GM18909 (cell line): Measurements from ENCODE around the gene B4GALNT4.
A peak's percentile ranks its signal among the peaks of the same experiment; 100 is the strongest.
"Not testable (repeated sequence)": the region's sequence is repeated elsewhere in the genome, so short reads cannot be mapped to it uniquely, and the experiment has no call there.

Experiments used
- ATAC-seq: cut with Tn5 transposase; IDR thresholded peaks from one replicate; pipeline ENCODE4 v1.9.1; 2021; ENCODE audit warnings: mild to moderate bottlenecking; ENCODE audit not compliant: unreplicated experiment, poor library complexity

The B4GALNT4 gene, protein sequence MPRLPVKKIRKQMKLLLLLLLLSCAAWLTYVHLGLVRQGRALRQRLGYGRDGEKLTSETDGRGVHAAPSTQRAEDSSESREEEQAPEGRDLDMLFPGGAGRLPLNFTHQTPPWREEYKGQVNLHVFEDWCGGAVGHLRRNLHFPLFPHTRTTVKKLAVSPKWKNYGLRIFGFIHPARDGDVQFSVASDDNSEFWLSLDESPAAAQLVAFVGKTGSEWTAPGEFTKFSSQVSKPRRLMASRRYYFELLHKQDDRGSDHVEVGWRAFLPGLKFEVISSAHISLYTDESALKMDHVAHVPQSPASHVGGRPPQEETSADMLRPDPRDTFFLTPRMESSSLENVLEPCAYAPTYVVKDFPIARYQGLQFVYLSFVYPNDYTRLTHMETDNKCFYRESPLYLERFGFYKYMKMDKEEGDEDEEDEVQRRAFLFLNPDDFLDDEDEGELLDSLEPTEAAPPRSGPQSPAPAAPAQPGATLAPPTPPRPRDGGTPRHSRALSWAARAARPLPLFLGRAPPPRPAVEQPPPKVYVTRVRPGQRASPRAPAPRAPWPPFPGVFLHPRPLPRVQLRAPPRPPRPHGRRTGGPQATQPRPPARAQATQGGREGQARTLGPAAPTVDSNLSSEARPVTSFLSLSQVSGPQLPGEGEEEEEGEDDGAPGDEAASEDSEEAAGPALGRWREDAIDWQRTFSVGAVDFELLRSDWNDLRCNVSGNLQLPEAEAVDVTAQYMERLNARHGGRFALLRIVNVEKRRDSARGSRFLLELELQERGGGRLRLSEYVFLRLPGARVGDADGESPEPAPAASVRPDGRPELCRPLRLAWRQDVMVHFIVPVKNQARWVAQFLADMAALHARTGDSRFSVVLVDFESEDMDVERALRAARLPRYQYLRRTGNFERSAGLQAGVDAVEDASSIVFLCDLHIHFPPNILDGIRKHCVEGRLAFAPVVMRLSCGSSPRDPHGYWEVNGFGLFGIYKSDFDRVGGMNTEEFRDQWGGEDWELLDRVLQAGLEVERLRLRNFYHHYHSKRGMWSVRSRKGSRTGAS

DNA sequence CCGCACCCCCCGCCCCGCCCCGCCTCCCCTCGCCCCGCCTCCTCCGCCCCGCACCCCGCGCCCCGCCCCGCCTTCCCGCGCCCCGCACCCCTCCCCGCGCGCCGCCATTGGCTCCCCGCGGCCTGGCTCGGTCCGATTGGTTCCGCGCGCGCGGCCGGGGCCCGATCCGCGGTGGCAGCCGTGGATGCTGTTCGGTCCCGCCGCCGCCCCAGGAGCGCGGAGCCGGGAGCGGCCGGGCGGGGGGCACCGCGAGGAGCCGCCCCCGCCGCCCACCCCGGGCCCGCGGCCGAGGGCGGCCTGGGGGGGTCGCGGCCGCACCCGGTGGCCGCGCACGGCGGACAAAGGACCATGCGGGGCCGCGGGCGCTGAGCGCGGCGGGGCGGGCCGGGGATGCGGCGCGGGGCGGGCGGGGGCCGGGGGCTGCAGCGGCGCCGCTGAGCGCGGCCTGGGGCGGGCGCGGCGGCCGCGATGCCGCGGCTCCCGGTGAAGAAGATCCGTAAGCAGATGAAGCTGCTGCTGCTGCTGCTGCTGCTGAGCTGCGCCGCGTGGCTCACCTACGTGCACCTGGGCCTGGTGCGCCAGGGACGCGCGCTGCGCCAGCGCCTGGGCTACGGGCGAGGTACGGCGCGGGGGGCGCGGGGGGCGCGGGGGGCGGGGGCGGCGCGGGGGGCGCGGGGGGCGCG lies at the start of gene B4GALNT4:
B4GALNT4 (plus strand) TSS at position 164 of the 683 bp plus-strand sequence; CDS start at position 469, 305 bp downstream.
- ATAC-seq = no peak

DNA sequence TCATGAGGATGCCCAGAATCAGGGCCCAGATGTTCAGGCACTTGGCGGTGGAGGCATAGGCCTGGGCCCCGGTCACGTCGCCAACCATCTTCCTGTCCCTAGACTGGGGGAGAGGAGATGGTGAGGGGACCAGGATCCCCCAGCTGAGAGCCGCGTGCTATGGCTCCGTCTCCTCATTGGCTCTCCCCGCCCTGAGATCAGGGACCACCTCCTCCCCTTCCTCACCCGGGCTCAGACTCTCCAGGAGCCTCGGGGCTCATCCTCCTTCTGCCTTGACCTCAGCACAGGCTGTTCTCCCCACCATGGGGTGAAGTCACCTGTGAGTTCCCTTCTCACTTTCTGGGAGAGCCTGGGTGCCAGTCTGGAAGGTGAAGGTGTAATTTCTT lies 49.4 kb upstream of the B4GALNT4 start:
- ATAC-seq = not testable (repeated sequence)

DNA sequence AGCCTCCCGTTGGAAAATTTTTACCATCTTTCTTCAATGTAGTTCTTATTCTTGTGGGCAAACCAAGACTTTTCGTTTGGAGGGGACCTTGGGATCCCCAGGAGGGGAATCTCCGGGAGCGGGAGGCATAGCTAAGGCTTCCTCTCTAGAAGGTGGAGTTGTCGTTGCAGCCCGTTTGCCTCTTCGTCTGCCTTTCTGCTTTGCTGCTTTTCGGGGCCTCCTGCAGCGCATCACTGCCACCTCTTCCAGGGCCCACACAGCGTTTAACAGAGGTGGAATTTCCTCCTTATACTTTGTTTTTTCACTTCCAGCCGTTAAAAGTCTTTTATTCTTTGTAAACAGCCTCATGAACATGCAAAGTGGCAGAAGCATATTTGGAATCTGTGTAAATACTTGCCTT lies 45.1 kb upstream of the B4GALNT4 start:
- no peak for ATAC-seq

DNA sequence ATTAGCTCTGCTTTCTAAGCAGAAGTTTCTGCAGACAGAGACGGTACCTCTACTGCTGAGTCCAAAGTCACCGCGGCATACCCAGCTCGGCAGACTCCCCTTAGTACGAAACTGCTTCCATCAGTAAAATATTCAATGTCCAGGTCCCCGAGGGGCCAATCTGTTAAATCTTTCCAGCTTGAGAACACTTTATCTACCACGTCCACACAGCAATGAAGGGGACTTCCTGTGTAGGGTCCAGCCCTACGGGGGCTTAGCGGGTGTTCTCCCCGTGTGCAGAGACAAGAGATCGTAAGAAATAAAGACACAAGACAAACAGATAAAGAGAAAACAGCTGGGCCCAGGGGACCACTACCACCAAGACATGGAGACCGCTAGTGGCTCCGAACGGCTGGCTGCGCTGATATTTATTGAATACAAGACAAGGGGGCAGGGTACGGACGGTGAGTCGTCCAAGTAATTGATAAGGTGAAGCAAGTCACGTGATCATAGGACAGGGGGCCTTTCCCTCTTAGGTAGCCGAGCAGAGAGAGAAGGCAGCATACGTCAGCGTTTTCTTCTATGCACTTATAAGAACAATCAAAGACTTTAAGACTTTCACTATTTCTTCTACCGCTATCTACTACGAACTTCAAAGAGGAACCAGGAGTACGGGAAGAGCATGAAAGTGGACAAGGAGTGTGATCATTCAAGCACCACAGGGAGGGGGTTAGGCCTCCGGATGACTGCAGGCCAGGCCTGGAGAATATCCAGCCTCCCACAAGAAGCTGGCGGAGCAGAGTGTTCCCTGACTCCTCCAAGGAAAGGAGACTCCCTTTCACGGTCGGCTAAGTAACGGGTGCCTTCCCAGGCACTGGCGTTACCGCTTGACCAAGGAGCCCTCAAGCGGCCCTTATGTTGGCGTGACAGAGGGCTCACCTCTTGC lies 44.4 kb upstream of the B4GALNT4 start:
- not testable (repeated sequence) for ATAC-seq

DNA sequence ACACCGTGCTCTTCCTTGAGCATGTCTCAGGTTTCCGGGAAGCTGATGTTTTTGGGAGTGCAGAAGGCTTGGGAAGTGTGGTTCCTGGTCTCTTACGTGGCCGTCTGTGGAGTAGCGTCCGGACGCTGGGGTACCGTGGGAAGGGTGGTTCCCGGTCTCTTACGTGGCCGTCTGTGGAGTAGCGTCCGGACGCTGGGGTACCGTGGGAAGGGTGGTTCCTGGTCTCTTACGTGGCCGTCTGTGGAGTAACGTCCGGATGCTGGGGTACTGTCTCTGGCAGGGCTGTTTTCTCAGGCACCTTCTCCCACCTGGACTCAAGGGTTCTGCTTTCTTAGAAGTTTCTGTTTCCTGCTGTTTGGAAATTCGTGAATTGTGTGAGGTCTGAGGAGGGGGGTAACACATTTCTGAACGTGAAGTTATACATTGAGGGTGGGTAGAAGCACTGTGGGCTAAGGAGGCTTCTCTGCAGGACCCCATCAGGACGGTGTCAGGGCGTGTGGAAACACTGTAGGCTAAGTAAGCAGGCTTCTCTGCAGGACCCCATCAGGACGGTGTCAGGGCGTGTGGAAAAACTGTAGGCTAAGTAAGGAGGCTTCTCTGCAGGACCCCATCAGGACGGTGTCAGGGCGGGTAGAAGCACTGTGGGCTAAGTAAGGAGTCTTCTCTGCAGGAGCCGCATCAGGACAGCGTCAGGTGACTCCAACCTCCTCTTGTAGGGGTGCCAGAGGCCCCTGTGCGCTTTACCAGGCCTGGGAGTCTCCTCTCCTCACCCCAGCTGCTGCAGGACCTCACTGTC lies 43.3 kb upstream of the B4GALNT4 start:
- ATAC-seq = no peak

DNA sequence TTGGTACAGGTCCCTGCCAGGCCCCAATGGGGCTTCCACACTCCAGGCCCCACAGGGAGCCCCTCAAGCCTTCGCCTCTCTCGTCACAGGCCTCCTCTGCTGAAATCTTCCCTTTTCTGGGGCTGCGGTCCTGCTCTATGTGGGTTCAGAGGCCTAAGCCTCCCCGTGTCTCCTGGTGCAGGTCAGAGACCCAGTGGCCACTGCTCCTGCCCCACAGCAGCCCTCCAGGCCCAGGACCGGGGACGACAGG lies 42.8 kb upstream of the B4GALNT4 start:
- ATAC-seq = no peak

DNA sequence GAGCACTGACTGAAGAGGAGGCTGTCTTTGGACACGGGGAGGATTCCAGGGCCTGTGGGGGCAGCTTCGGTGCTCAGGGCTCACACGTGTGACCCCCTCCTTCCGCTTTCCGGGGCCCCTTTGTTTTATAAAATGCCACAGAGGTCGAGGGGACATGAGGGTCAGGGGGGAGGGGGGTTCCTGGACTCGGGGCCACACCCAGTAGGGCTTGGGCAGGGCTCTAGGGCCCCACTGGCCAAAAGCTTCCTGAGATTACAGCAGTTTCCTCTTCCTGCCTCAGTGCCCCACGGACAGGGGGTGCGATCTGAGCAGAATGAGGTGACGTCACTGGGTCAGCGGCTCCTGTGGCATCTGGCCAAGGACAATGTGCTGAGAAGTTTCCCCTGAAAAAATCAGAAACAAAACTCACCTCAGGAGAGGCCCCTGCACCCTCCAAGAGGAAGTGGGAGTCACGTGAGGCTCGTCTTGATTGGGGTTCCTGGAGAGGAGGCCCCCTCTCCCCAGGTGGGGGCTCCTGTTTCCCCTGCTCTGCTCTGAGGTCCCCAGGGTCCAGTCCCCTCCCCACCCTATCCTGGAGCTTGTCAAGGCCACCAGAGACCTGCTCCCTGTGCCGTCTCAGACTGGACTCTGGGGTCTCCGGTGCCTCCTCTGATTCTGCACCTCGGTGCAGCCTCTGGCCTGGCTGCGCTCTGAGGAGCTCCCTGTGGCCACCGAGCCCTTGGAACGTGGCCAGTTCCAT lies 42.3 kb upstream of the B4GALNT4 start:
- ATAC-seq = peak; percentile 64

DNA sequence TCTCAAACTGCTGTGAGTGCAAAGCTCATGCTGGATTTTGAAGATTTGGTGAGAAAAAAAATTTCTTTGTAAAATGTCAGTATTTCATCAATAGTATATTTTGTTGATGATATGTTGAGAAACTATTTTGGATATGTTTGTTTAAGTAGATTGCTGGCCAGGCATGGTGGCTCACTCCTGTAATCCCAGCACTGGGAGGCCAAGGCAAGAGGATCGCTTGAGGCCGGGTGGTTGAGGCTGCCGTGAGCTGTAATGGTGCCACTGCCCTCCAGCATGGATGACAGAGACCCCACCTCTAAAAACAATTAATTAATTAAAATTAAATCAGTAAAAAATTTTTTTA lies 41.7 kb upstream of the B4GALNT4 start:
- ATAC-seq = no peak

DNA sequence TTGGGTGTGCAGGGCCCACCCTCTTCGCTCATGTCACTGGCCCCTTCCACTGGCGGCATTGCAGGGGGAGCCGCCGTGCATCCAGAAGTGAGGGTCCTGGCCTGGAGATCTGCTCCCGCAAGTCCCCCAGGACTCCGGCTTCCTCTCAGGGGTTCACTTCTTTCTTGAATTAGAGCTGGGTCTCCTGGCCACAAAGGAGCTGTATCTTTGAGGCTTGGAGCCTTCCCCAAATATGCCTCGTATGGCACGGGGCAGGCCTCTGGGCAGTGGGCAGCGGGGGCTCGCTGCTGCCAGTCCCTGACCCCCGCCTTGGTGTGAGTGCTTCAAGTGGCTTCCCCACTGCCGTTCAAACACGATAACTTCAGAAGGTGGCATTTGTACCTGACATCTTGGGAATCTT lies 41.3 kb upstream of the B4GALNT4 start:
- no peak for ATAC-seq

DNA sequence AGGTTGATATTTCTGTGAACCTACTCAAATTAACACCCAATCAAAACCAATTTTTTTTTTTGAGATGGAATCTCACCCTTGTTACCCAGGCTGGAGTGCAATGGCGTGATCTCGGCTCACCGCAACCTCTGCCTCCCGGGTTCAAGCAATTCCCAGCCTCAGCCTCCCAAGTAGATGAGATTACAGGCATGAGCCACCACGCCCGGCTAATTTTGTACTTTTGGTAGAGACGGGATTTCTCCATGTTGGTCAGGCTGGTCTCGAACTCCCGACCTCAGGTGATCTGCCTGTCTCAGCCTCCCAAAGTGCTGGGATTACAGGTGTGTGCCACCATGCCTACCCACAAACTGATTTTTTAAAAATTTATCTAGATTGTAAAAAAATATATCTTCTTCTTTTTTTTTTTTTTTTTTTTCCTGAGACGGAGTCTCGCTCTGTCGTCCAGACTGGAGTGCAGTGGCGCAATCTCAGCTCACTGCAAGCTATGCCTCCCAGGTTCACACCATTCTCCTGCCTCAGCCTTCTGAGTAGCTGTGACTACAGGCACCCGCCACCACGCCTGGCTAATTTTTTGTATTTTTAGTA lies 40.7 kb upstream of the B4GALNT4 start:
- ATAC-seq = not testable (repeated sequence)

DNA sequence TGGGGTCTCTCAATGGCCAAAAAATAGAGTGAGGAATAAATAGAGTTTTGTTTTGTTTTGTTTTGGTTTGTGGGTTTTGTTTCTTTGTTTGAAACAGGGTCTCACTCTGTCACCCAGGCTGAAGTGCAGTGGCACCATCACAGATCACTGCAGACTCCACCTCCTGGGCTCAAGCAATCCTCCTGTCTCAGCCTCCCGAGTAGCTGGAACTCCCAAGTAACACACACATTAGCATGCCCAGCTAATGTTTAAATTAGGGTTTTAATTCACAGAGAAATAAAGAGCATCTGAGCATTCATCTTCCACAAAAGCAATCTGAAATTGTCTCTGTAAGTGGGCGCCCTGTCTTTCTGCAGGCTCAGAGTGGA lies 39.4 kb upstream of the B4GALNT4 start:
- ATAC-seq = no peak

DNA sequence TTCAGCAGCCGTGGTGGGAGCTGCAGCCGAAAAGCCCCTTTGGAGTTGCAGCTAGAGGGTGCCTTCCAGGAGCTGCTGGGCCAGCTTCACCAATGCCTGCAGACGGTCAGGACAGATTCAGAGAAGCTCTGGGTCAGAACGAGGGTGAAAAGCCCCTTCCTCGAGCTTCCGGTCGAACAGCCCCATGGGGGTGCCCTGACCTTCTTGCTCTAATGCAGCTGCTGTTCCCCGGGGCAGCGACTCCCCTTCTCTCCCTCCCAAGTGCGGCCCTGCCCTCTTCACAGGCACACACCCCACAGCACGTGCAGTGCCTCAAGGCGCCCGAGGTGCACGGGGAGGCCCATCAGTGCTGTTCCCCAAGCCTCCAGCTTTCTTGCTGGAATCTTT lies 39.0 kb upstream of the B4GALNT4 start:
- no peak for ATAC-seq

DNA sequence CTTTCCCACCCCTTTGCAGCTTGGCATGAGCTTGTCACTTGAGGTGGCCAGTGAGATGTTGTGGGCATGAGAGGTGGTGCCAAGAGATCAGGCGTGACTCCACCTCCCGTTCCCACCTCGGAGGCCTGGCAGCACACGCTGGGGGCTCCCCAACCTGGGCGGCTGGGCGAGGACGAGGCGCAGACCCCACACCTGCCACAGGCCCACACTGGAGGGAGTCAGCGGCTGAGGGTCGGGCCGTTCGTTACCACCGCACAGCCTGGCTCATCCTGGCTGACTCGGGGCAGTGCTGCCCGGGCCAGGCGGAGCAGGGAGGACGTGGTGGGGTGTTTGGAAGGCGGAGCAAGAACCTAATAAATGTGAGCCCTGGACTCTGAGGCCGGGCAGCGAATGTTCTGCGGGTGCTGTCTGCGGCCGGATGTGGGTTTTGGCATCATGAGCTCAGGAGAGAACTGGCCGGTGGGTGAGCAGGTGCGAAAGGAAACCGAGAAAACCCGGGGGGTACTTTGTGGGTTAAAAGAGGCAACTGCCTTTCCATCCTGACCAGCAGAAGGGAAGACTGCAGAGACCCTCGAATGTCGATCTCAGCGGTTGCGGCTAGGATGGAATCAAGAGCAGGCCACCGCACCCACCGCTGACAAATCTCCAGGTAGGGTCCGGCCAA lies 38.5 kb upstream of the B4GALNT4 start:
- ATAC-seq = no peak

DNA sequence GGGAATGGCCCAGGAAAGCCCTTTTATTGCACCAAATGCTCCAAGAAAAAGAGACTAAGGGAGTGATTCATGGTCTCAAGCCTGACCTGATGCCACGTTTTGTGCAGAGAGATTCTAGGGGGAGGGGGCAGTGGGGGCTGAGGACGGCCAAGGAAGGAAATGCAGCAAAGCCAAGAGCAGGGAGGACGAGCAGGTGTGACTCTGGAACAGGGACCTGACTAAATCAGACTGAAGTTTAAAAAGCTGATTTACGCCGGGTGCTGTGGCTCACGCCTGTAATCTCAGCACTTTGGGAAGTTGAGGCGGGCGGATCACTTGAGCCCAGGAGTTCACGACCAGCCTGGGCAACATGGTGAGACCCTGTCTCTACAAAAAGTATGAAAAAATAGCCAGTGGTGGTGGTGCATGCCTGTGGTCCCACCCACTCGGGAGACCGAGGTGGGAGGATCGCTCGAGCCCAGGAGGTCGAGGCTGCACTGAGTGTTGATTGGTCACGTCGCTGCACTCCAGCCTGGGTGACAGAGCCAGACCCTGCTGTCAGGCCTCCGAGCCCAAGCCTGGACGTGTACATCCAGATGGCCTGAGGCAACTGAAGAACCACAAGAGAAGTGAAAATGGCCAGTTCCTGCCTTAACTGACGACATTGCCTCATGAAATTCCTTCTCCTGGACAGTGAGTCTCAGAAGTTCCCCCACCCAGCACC lies 37.8 kb upstream of the B4GALNT4 start:
- no peak for ATAC-seq

DNA sequence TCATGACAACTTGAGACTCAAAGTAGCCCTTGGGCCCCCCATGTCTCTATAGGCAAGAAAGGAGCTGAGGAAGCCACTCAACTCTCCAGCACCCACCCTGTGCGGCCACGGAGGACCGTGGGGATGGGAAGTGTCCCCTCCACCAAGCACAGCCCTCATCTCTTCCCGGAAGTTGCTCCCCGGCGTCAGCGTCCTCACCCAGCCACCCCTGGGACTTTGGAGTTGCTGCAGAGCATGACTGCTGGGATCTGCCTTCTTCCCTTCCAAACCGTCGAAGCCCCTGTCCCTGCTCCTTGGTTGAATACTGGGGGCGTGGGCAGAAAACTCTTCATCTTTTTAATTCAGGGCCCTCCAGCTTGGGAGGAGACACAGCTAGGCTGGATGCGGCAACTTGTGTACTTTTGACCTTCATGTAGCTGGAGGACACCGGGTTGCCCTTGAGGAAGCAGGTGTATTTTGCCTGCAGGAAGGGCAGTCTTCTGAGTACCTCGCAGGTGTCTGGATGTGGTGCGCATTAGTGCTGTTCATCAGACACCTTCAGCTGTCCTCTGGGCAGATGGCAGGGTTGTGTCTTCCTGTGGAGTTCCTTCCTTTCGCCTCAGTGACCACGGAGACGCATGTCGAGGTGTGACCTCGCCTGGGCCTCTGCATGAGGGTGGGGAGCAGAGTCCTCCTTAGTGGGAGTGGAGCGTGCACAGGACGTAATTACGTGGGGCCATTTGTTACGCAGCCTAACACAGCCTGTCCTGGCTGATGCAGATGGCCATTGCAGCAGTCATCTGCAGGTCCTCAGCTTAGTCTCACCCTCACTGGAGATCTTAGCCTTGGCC lies 36.4 kb upstream of the B4GALNT4 start:
- ATAC-seq = no peak

DNA sequence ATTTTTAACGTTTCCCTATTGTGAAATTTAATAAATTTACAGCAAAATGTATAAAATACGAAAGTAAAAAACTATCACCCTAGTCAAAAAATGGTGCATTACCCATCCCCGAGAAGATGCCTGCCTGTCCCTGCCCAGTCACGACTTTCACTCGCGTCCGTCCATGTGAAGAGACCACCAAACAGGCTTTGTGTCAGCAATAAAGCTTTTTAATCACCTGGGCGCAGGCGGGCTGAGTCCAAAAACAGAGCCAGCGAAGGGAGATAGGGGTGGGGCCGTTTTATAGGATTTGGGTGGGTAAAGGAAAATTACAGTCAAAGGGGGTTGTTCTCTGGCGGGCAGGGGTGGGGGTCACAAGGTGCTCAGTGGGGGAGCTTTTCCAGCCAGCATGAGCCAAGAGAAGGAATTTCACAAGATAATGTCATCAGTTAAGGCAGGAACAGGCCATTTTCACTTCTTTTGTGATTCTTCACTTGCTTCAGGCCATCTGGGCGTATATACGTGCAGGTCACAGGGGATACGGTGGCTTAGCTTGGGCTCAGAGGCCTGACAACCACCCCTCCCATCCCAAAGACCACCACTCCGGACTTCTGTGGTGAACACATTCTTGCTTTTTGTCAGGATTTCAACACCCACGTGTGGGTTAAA lies 35.6 kb upstream of the B4GALNT4 start:
- ATAC-seq = not testable (repeated sequence)
